Spleen (tissue), 7 donors: ENCODE data around the gene OR2T29.

ENCODE experiments used
- CTCF ChIP-seq, 11 experiments: fragments of 200-600 bp in 7 of 11; fragments of 450-650 bp in 4 of 11; sonication (generic) in 4 of 11; IDR thresholded peaks in 8 of 11; conservative IDR thresholded peaks in 3 of 11; 1 replicate in 7 of 11; 2 replicates in 4 of 11; pipeline versions ENCODE4 v1.4.0 to v1.8.0; 2016 to 2021; ENCODE audit warnings: antibody characterized with exemption in 11 of 11, inconsistent platforms in 4 of 11, mild to moderate bottlenecking in 1 of 11
- POLR2A ChIP-seq, 3 donors: fragments of 450-650 bp; IDR thresholded peaks; one replicate each; pipeline ENCODE4 v1.5.1; 2017; ENCODE audit warnings: antibody characterized with exemption in 3 of 3, mild to moderate bottlenecking in 1 of 3
- POLR2AphosphoS5 ChIP-seq, 3 donors: sonication (generic); formaldehyde crosslinking; IDR thresholded peaks; one replicate each; pipeline ENCODE4 v1.5.1; 2017; ENCODE audit warnings: antibody characterized with exemption in 3 of 3
- donor health status: DM: no; HTN: no; CAD: no; lungs with moderate emphysema.
- donor health status: DM: no; HTN: no; CAD: no.
- donor health status: DM: no; HTN: no; CAD: no.

GRCh38 chr1:248610301-248610700 lies 47.7 kb upstream of the OR2T29 start:
- no peak for TF ChIP-seq POLR2AphosphoS5 (IDR thresholded peaks at IDR 0.05)
- no peak for TF ChIP-seq CTCF (IDR thresholded peaks at IDR 0.05 in 8 of 11, conservative IDR thresholded peaks at IDR 0.05 in 3 of 11)
- TF ChIP-seq POLR2A (IDR thresholded peaks at IDR 0.05) = no peak
